Peyer's patch (tissue), 4 donors: ENCODE results near the gene FRMD8.

ENCODE experiments used
- POLR2A ChIP-seq, 2 donors: fragments of 450-650 bp; IDR thresholded peaks; one replicate each; pipeline ENCODE4 v1.5.1; 2017; ENCODE audit warnings: antibody characterized with exemption in 2 of 2, mild to moderate bottlenecking in 2 of 2, moderate library complexity in 2 of 2
- TF ChIP-seq, protein P1 (sequence below), 6 experiments: fragments of 450-650 bp in 4 of 6; fragments of 200-600 bp in 2 of 6; sonication (generic) in 1 of 6; IDR thresholded peaks; one replicate each; pipeline ENCODE4 v1.5.1; 2017 to 2019; ENCODE audit warnings: antibody characterized with exemption in 6 of 6, mild to moderate bottlenecking in 3 of 6, moderate library complexity in 1 of 6

DNA sequence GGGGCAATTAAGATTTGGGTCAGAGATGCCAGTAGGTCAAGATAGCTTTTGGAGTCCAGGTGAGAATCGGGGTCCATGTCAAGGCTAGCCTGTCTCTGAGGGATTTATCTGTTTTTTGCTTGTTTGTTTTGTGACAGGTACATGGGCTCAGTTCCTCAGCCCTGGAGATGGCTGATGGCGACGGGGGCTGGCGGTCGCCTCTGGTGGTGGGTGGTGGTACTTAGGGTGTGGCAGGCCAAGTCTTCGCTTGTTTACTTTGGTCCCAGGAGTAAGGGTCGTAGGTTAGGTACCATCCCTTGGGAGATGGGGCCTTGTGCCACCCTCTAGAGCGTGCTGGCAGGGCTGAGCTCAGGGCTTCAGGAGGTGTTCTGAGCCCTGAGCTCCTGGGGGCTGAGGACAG lies 8.7 kb upstream of the FRMD8 start:
- TF ChIP-seq, protein P1, sequence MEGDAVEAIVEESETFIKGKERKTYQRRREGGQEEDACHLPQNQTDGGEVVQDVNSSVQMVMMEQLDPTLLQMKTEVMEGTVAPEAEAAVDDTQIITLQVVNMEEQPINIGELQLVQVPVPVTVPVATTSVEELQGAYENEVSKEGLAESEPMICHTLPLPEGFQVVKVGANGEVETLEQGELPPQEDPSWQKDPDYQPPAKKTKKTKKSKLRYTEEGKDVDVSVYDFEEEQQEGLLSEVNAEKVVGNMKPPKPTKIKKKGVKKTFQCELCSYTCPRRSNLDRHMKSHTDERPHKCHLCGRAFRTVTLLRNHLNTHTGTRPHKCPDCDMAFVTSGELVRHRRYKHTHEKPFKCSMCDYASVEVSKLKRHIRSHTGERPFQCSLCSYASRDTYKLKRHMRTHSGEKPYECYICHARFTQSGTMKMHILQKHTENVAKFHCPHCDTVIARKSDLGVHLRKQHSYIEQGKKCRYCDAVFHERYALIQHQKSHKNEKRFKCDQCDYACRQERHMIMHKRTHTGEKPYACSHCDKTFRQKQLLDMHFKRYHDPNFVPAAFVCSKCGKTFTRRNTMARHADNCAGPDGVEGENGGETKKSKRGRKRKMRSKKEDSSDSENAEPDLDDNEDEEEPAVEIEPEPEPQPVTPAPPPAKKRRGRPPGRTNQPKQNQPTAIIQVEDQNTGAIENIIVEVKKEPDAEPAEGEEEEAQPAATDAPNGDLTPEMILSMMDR (IDR thresholded peaks at IDR 0.05), result peak in 1 of 6 experiments; percentile 19
- TF ChIP-seq POLR2A (IDR thresholded peaks at IDR 0.05), result no peak
